ENCODE data around the gene PACSIN3. TPM values are rescaled to one million over a fixed set of nuclear protein-coding genes. Genes with fewer than 3 reads are reported as not detected.
"Not testable (repeated sequence)": the region's sequence is repeated elsewhere in the genome, so short reads cannot be mapped to it uniquely, and the experiment has no call there.

The PACSIN3 gene
- 263 TPM for total RNA-seq

- peak; percentile 70 for DNase-seq
These were observed at the start of gene PACSIN3 for GRCh38 chr11:47186076-47186699. Gene PACSIN3 (minus strand): TSS chr11:47186434. CDS start chr11:47182727, 3,707 bp downstream.

GRCh38 chr11:47235163-47235562 lies 48.9 kb upstream of the PACSIN3 start:
- DNase-seq, result no peak

- DNase-seq, result peak; percentile 54
These were observed 48.5 kb upstream of the PACSIN3 start for GRCh38 chr11:47234669-47235100.

GRCh38 chr11:47233989-47234668 lies 47.9 kb upstream of the PACSIN3 start:
- DNase-seq, result no peak

- DNase-seq, result no peak
These were observed 46.8 kb upstream of the PACSIN3 start for GRCh38 chr11:47233051-47233450.

GRCh38 chr11:47229161-47229560 lies 42.9 kb upstream of the PACSIN3 start:
- DNase-seq, result no peak

GRCh38 chr11:47225552-47226400 lies 39.5 kb upstream of the PACSIN3 start:
- DNase-seq, result no peak

GRCh38 chr11:47222696-47223095 lies 36.5 kb upstream of the PACSIN3 start:
- DNase-seq, result no peak

- no peak for DNase-seq
These were observed 34.2 kb upstream of the PACSIN3 start for GRCh38 chr11:47220401-47220821.

- peak; percentile 75 for DNase-seq
These were observed 30.0 kb upstream of the PACSIN3 start for GRCh38 chr11:47216121-47216798.

GRCh38 chr11:47215366-47215910 lies 29.2 kb upstream of the PACSIN3 start:
- no peak for DNase-seq

GRCh38 chr11:47213950-47214565 lies 27.8 kb upstream of the PACSIN3 start:
- peak; percentile 93 for DNase-seq

GRCh38 chr11:47212938-47213337 lies 26.7 kb upstream of the PACSIN3 start:
- DNase-seq, result no peak

- DNase-seq, result no peak
These were observed 22.4 kb upstream of the PACSIN3 start for GRCh38 chr11:47208628-47209027.

- not testable (repeated sequence) for DNase-seq
These were observed 21.8 kb upstream of the PACSIN3 start for GRCh38 chr11:47208008-47208552.

GRCh38 chr11:47207459-47207858 lies 21.2 kb upstream of the PACSIN3 start:
- DNase-seq, result no peak

GRCh38 chr11:47206577-47206976 lies 20.3 kb upstream of the PACSIN3 start:
- not testable (repeated sequence) for DNase-seq

- no peak for DNase-seq
These were observed 18.4 kb upstream of the PACSIN3 start for GRCh38 chr11:47204637-47204989.

- DNase-seq, result no peak
These were observed 16.3 kb upstream of the PACSIN3 start for GRCh38 chr11:47202576-47202975.

- DNase-seq, result no peak
These were observed 14.8 kb upstream of the PACSIN3 start for GRCh38 chr11:47201015-47201414.

GRCh38 chr11:47198161-47198560 lies 11.9 kb upstream of the PACSIN3 start:
- not testable (repeated sequence) for DNase-seq
